H1 (cell line): ENCODE results near the gene ZNF808. TPM values are rescaled to one million over a fixed set of nuclear protein-coding genes. Genes with fewer than 3 reads are reported as not detected.

Experiments used
- CTCF ChIA-PET: fragments of 300-600 bp; sonication (Branson Sonifier 250); formaldehyde crosslinking; loops from one replicate; lab custom pipeline; 2021; ENCODE audit not compliant: partially characterized antibody; lab: Charles Lee
- POLR2A ChIA-PET: fragments of 300-600 bp; sonication (Branson Sonifier 250); formaldehyde crosslinking; loops from one replicate; lab custom pipeline; 2021; ENCODE audit warnings: inconsistent platforms; ENCODE audit not compliant: partially characterized antibody; lab: Charles Lee
- DNase-seq, 2 experiments: peaks; one replicate each; pipeline versions ENCODE4 v3.0.0 to v3.0.0-alpha.2; 2010 to 2022; ENCODE audit warnings: low spot score in 2 of 2, low read depth in 1 of 2, mixed read lengths in 1 of 2
- FAIRE-seq: peaks from 2 replicates; lab custom pipeline; 2011; peaks lifted over from hg19 to GRCh38; lab: Jason Lieb, UNC
- H2AFZ ChIP-seq: 2 replicates; pipeline ENCODE4 v1.8.1; 2012; ENCODE audit warnings: low read length, inconsistent platforms
- H2AK5ac ChIP-seq: 2 replicates; pipeline ENCODE4 v1.6.1; 2013; ENCODE audit warnings: low read depth, low read length
- H2BK120ac ChIP-seq: replicated peaks from 2 replicates; pipeline ENCODE3; 2013; ENCODE audit warnings: low read depth, low read length, inconsistent platforms
- H2BK12ac ChIP-seq: 2 replicates; pipeline ENCODE4 v1.6.1; 2013; ENCODE audit warnings: low read depth, low read length
- H2BK15ac ChIP-seq: 2 replicates; pipeline ENCODE4 v1.6.1; 2013; ENCODE audit warnings: low read length
- H2BK20ac ChIP-seq: 2 replicates; pipeline ENCODE4 v1.6.1; 2013; ENCODE audit warnings: low read length
- H2BK5ac ChIP-seq: 2 replicates; pipeline ENCODE4 v1.6.1; 2013; ENCODE audit warnings: low read depth, low read length
- H3K14ac ChIP-seq: 2 replicates; pipeline ENCODE4 v1.6.1; 2013; ENCODE audit warnings: inconsistent platforms; ENCODE audit not compliant: insufficient read length
- H3K18ac ChIP-seq: 2 replicates; pipeline ENCODE4 v1.6.1; 2013; ENCODE audit warnings: low read length; ENCODE audit errors: extremely low read depth
- H3K23ac ChIP-seq: 2 replicates; pipeline ENCODE4 v1.6.1; 2013; ENCODE audit warnings: inconsistent platforms; ENCODE audit not compliant: insufficient read length
- H3K23me2 ChIP-seq: 2 replicates; pipeline ENCODE4 v1.6.1; 2013; ENCODE audit warnings: low read depth, low read length
- H3K27ac ChIP-seq: 2 replicates; pipeline ENCODE4 v1.6.1; 2011; ENCODE audit warnings: low read depth, low read length, inconsistent platforms
- H3K27me3 ChIP-seq, 4 experiments: replicated peaks in 1 of 4; 1 replicate in 1 of 4; 2 replicates in 3 of 4; pipeline versions ENCODE4 v1.6.1 to v1.8.1; 2011 to 2013; ENCODE audit warnings: low read length in 3 of 4, mild to moderate bottlenecking in 3 of 4, inconsistent platforms in 2 of 4, mixed read lengths in 2 of 4, moderate library complexity in 1 of 4; ENCODE audit not compliant: control insufficient read depth in 3 of 4, insufficient read depth in 3 of 4; ENCODE audit errors: extremely low read depth in 1 of 4
- H3K36me3 ChIP-seq, 4 experiments: 2 replicates each; pipeline versions ENCODE4 v1.6.1 to v1.8.1; 2011 to 2013; ENCODE audit warnings: mild to moderate bottlenecking in 4 of 4, low read length in 3 of 4, moderate library complexity in 2 of 4, control low read depth in 1 of 4, inconsistent platforms in 1 of 4; ENCODE audit not compliant: insufficient read depth in 4 of 4, control insufficient read depth in 2 of 4
- H3K4ac ChIP-seq: replicated peaks from 2 replicates; pipeline ENCODE3; 2013; ENCODE audit warnings: low read length, low read depth, mixed read lengths, inconsistent platforms; ENCODE audit not compliant: insufficient read length
- H3K4me1 ChIP-seq, 4 experiments: replicated peaks in 1 of 4; 1 replicate in 1 of 4; 2 replicates in 3 of 4; pipeline versions ENCODE4 v1.6.1 to v1.8.1; 2011 to 2013; ENCODE audit warnings: low read length in 3 of 4, inconsistent platforms in 2 of 4, mixed read lengths in 1 of 4; ENCODE audit not compliant: insufficient read depth in 4 of 4, control insufficient read depth in 3 of 4
- H3K4me2 ChIP-seq, 2 experiments: 2 replicates each; pipeline versions ENCODE4 v1.6.1 to v1.8.1; 2011 to 2013; ENCODE audit warnings: low read depth in 2 of 2, low read length in 2 of 2, control low read depth in 1 of 2, inconsistent platforms in 1 of 2, mild to moderate bottlenecking in 1 of 2; ENCODE audit not compliant: insufficient read depth in 1 of 2
- H3K4me3 ChIP-seq, 4 experiments: fragments of 200-600, 300-600 bp in 1 of 4; sonication (generic), shearing (Covaris generic), sonication (Bioruptor Twin) in 1 of 4; 2 replicates each; pipeline versions ENCODE4 v1.5.1 to v1.8.1; 2011 to 2016; ENCODE audit warnings: low read length in 4 of 4, low read depth in 3 of 4, control low read depth in 2 of 4, inconsistent platforms in 2 of 4, mild to moderate bottlenecking in 2 of 4, mixed read lengths in 1 of 4, moderate library complexity in 1 of 4; ENCODE audit not compliant: insufficient read depth in 2 of 4; ENCODE audit errors: extremely low read depth in 1 of 4
- H3K56ac ChIP-seq: replicated peaks from 2 replicates; pipeline ENCODE3; 2013; ENCODE audit warnings: low read depth, mild to moderate bottlenecking, mixed read lengths, low read length, inconsistent platforms; ENCODE audit not compliant: insufficient read length
- H3K79me1 ChIP-seq: 2 replicates; pipeline ENCODE4 v1.6.1; 2013; ENCODE audit warnings: low read depth, low read length, control low read depth
- H3K79me2 ChIP-seq, 2 experiments: 2 replicates each; pipeline versions ENCODE4 v1.6.1 to v1.8.1; 2012 to 2013; ENCODE audit warnings: low read length in 2 of 2, mild to moderate bottlenecking in 2 of 2, inconsistent platforms in 1 of 2; ENCODE audit not compliant: insufficient read depth in 2 of 2, control insufficient read depth in 1 of 2
- H3K9ac ChIP-seq, 4 experiments: replicated peaks in 1 of 4; 1 replicate in 1 of 4; 2 replicates in 3 of 4; pipeline versions ENCODE4 v1.6.1 to v1.8.1; 2011 to 2013; ENCODE audit warnings: low read depth in 3 of 4, low read length in 3 of 4, control low read depth in 2 of 4, mild to moderate bottlenecking in 2 of 4, moderate library complexity in 2 of 4, inconsistent platforms in 1 of 4; ENCODE audit errors: extremely low read depth in 1 of 4
- H3K9me3 ChIP-seq, 2 experiments: 2 replicates each; pipeline versions ENCODE4 v1.6.1 to v1.8.1; 2012 to 2013; ENCODE audit warnings: mild to moderate bottlenecking in 2 of 2, moderate library complexity in 2 of 2, control low read depth in 1 of 2, inconsistent platforms in 1 of 2, low read depth in 1 of 2, low read length in 1 of 2, mixed read lengths in 1 of 2; ENCODE audit not compliant: insufficient read depth in 2 of 2
- H4K20me1 ChIP-seq, 2 experiments: replicated peaks in 1 of 2; 2 replicates each; pipeline versions ENCODE3 to v1.8.1; 2011 to 2013; ENCODE audit warnings: inconsistent platforms in 2 of 2, low read length in 2 of 2, mild to moderate bottlenecking in 1 of 2; ENCODE audit not compliant: insufficient read depth in 2 of 2, control insufficient read depth in 1 of 2
- H4K5ac ChIP-seq: 2 replicates; pipeline ENCODE4 v1.6.1; 2013; ENCODE audit warnings: low read length, low read depth, mixed read lengths, inconsistent platforms; ENCODE audit not compliant: insufficient read length
- H4K8ac ChIP-seq: 2 replicates; pipeline ENCODE4 v1.8.0; 2013; ENCODE audit warnings: mild to moderate bottlenecking, moderate library complexity, low read length, inconsistent platforms; ENCODE audit not compliant: insufficient read depth; ENCODE audit errors: extremely low read depth
- H4K91ac ChIP-seq: replicated peaks from 2 replicates; pipeline ENCODE3; 2013; ENCODE audit warnings: low read length, mixed read lengths, inconsistent platforms; ENCODE audit not compliant: insufficient read length
- BACH1 ChIP-seq: IDR thresholded peaks from 2 replicates; pipeline ENCODE4 v1.6.1; 2012; ENCODE audit warnings: low read length, improper control_type of control experiment
- CBX5 ChIP-seq: fragments of 300-800, 300-1000 bp; sonication (generic); IDR thresholded peaks from 2 replicates; pipeline ENCODE4 v1.7.1; 2016; ENCODE audit warnings: antibody characterized with exemption, low read length, low read depth
- CEBPB ChIP-seq: IDR thresholded peaks from 2 replicates; pipeline ENCODE4 v1.6.1; 2012; ENCODE audit warnings: low read depth, low read length
- EGR1 ChIP-seq: IDR thresholded peaks from 2 replicates; pipeline ENCODE4 v1.6.1; 2011; ENCODE audit warnings: low read depth, low read length, borderline replicate concordance
- GTF2F1 ChIP-seq: IDR thresholded peaks from 2 replicates; pipeline ENCODE4 v1.6.1; 2012; ENCODE audit warnings: low read depth, low read length, improper control_type of control experiment, borderline replicate concordance
- JUND ChIP-seq: IDR thresholded peaks from 2 replicates; pipeline ENCODE4 v1.6.1; 2011; ENCODE audit warnings: mild to moderate bottlenecking, improper control_type of control experiment, low read length
- KDM4A ChIP-seq: IDR thresholded peaks from one replicate; pipeline ENCODE4 v1.7.1; 2012; ENCODE audit warnings: low read depth, mild to moderate bottlenecking, moderate library complexity, low read length, inconsistent platforms; ENCODE audit not compliant: severe bottlenecking
- NRF1 ChIP-seq: IDR thresholded peaks from 2 replicates; pipeline ENCODE4 v1.6.1; 2011; ENCODE audit warnings: mild to moderate bottlenecking, low read depth, low read length, improper control_type of control experiment
- RFX5 ChIP-seq: IDR thresholded peaks from 2 replicates; pipeline ENCODE4 v1.6.1; 2011; ENCODE audit warnings: low read depth, low read length, improper control_type of control experiment, borderline replicate concordance
- RXRA ChIP-seq: IDR thresholded peaks from 2 replicates; pipeline ENCODE4 v1.6.1; 2011; ENCODE audit warnings: low read depth, mild to moderate bottlenecking, low read length, moderate library complexity; ENCODE audit not compliant: insufficient read depth
- SAP30 ChIP-seq: fragments of 300-600 bp; sonication (generic); IDR thresholded peaks from 2 replicates; pipeline ENCODE4 v1.7.1; 2012; ENCODE audit warnings: low read length, moderate library complexity, mild to moderate bottlenecking, inconsistent platforms; ENCODE audit not compliant: insufficient read depth, insufficient replicate concordance
- SP2 ChIP-seq: IDR thresholded peaks from 2 replicates; pipeline ENCODE4 v1.6.1; 2012; ENCODE audit warnings: mild to moderate bottlenecking, low read length, inconsistent platforms
- SRF ChIP-seq: IDR thresholded peaks from 2 replicates; pipeline ENCODE4 v1.6.1; 2011; ENCODE audit warnings: mild to moderate bottlenecking, low read depth, low read length, moderate library complexity
- TEAD4 ChIP-seq: IDR thresholded peaks from 2 replicates; pipeline ENCODE4 v1.6.1; 2012; ENCODE audit warnings: low read depth, low read length, inconsistent platforms, mixed read lengths
- YY1 ChIP-seq: IDR thresholded peaks from 2 replicates; pipeline ENCODE4 v1.6.1; 2011; ENCODE audit warnings: low read depth, mild to moderate bottlenecking, low read length
- WGBS, 2 experiments: shearing (Covaris generic) in 1 of 2; methylation state at CpG; one replicate each; pipeline versions ENCODE4 v1.1.6 to v1.1.7; 2013 to 2015; ENCODE audit warnings: low lambda C conversion rate in 2 of 2, mixed read lengths in 2 of 2, inconsistent platforms in 1 of 2, low coverage in 1 of 2, missing lambda C conversion rate in 1 of 2; ENCODE audit not compliant: insufficient replicate concordance in 2 of 2, insufficient coverage in 1 of 2, insufficient read length in 1 of 2; ENCODE audit errors: extremely low coverage in 1 of 2, missing lambda C conversion rate in 1 of 2; 5-methylcytosine and 5-hydroxymethylcytosine counted together
- polyA plus RNA-seq, 7 experiments: library from polyadenylated mRNA; depleted of rRNA in 3 of 7; stranded (reverse) in 5 of 7; unstranded in 2 of 7; fragments of >200 nt in 5 of 7; fragments of 200-250 nt in 2 of 7; gene quantifications; 1 replicate in 5 of 7; 2 replicates in 1 of 7; 4 replicates in 1 of 7; pipeline versions ENCODE4 v1.2.1 to v1.2.3, GENCODE V29; 2011 to 2013; ENCODE audit warnings: missing spikeins in 2 of 7, mixed read lengths in 2 of 7
- total RNA-seq: library from RNA; stranded (reverse); fragmentation: NEBNext Ultra II Directional; extraction: Animal tissue kit (Norgen Biotek cat#: 25700); gene quantifications from 2 replicates; pipeline ENCODE4 v1.2.1, GENCODE V29; 2021

The ZNF808 gene
- total and polyA plus RNA-seq, 2 of the 8 experiments (the other 6 are each of a cell fraction or from before 2014, with no cell fraction given), result 3.9 to 25.9 TPM

- H2BK15ac ChIP-seq, result no peak overlapping the region
- ChIA-PET POLR2A (interaction anchor here (1.3 to 1.6 kb wide), 2 partner anchors 16 to 34 kb away, joined by 3 to 4 read pairs; no protein-coding TSS in a partner anchor), CTCF (interaction anchor here (1.1 to 1.7 kb wide), 3 partner anchors 9 to 137 kb away, joined by 3 to 5 read pairs (median 4); no protein-coding TSS in a partner anchor)
- H3K4ac ChIP-seq, result no peak overlapping the region
- 6% methylated on average over 11 of the region's 17 CpGs; no CpG with 5 or more reads in 1 of the 2 experiments for WGBS, 2 experiments
- H3K9me3 ChIP-seq, result no peaks in the 10 kb centered on the region
- H3K79me2 ChIP-seq, result peaks cover 0 to 2% of the 10 kb centered on the region in 2 experiments; a peak in 2 of 4 replicates
- no peak overlapping the region for H2AFZ ChIP-seq
- H2BK5ac ChIP-seq, result no peak overlapping the region
- H3K23me2 ChIP-seq, result peaks cover 8% of the 10 kb centered on the region
- H4K5ac ChIP-seq, result no peak overlapping the region
- peaks cover 0 to 2% (median 0%) of the 10 kb centered on the region in 4 experiments; a peak in 1 of 7 replicates for H3K4me1 ChIP-seq
- peaks cover 0 to 2% of the 10 kb centered on the region in 2 experiments for H4K20me1 ChIP-seq
- FAIRE-seq (no peak), DNase-seq (no peak)
- H3K27ac ChIP-seq, result no peak overlapping the region
- H3K36me3 ChIP-seq, result no peaks in the 10 kb centered on the region
- H3K56ac ChIP-seq, result peak overlapping the region; percentile 16
- no peaks in the 10 kb centered on the region for H3K79me1 ChIP-seq
- H3K4me3 ChIP-seq, result peak overlapping the region; percentile 84 to 87 (median 86)
- no peak overlapping the region for H2BK20ac ChIP-seq
- no peak overlapping the region for H2BK12ac ChIP-seq
- H3K23ac ChIP-seq, result no peak overlapping the region
- H2AK5ac ChIP-seq, result no peak overlapping the region
- peak overlapping the region; percentile 93 to 98 for H3K4me2 ChIP-seq
- peak overlapping the region; percentile 31 for H4K8ac ChIP-seq
- no peak overlapping the region for H3K14ac ChIP-seq
- no peak overlapping the region for H4K91ac ChIP-seq
- H3K27me3 ChIP-seq, result no peaks in the 10 kb centered on the region; a peak in 1 of 7 replicates
- H3K9ac ChIP-seq, result peak overlapping the region in 3 of 4 experiments; percentile 60 to 67 (median 66); a peak in 4 of 7 replicates
- H3K18ac ChIP-seq, result peak overlapping the region; percentile 60; the same call in 1 of the 2 replicates
- no peak overlapping the region for H2BK120ac ChIP-seq
- TF ChIP-seq SP2 (no peak), RXRA (no peak), YY1 (no peak), NRF1 (no peak), BACH1 (no peak), JUND (no peak), TEAD4 (no peak), EGR1 (no peak), CEBPB (no peak), SAP30 (peak; percentile 6), RFX5 (no peak), GTF2F1 (no peak), SRF (no peak), KDM4A (peak; percentile 11), CBX5 (no peak)
These were observed 9.0 kb downstream of the ZNF808 start for GRCh38 chr19:52536448-52536800.
